GM12878 (cell line): ENCODE results near the gene WDR48. TPM values are rescaled to one million over a fixed set of nuclear protein-coding genes. Genes with fewer than 3 reads are reported as not detected.

ENCODE experiments used
- ATAC-seq: fragments of 200-7000 bp; cut with Tn5 transposase; 3 replicates; pipeline ENCODE4 v1.9.1; 2020; ENCODE audit warnings: mild to moderate bottlenecking, moderate library complexity
- BruUV-seq: library from RNA; stranded (reverse); fragments of 400-500 nt; replicated peaks from 2 replicates; lab custom pipeline; 2021; lab: Mats Ljungman, UMichigan
- CTCF ChIA-PET: fragments of 300-600 bp; sonication (Branson Sonifier 250); formaldehyde crosslinking; extraction: SDS; loops from one replicate; lab custom pipeline; 2021; ENCODE audit warnings: inconsistent platforms; lab: Yijun Ruan, JAX
- POLR2A ChIA-PET: fragments of 350-600 bp; formaldehyde crosslinking; extraction: SDS; loops from one replicate; lab custom pipeline; 2021; ENCODE audit warnings: inconsistent platforms; lab: Charles Lee
- RAD21 ChIA-PET: fragments of 300-600 bp; sonication (Branson Sonifier 250); formaldehyde crosslinking; loops from one replicate; lab custom pipeline; 2023; ENCODE audit warnings: antibody characterized with exemption; ENCODE audit not compliant: unreplicated experiment; lab: Charles Lee
- SMC1A ChIA-PET: fragments of 300-600 bp; sonication (Branson Sonifier 250); formaldehyde crosslinking; loops from one replicate; lab custom pipeline; 2023; ENCODE audit not compliant: unreplicated experiment, uncharacterized antibody; lab: Charles Lee
- DNase-seq: peaks from one replicate; pipeline ENCODE4 v3.0.0-alpha.2; 2011; ENCODE audit warnings: low read depth, low spot score
- FAIRE-seq: peaks from 3 replicates; lab custom pipeline; 2011; peaks lifted over from hg19 to GRCh38; lab: Jason Lieb, UNC
- H2AFZ ChIP-seq: 2 replicates; pipeline ENCODE4 v1.6.0; 2011; ENCODE audit warnings: low read depth, low read length, control low read depth; ENCODE audit not compliant: control insufficient read depth
- H3K27ac ChIP-seq: 2 replicates; pipeline ENCODE4 v1.5.1; 2011; ENCODE audit warnings: control low read depth; ENCODE audit not compliant: control insufficient read depth, insufficient read depth
- H3K27me3 ChIP-seq, 2 experiments: replicated peaks in 1 of 2; 2 replicates each; pipeline versions ENCODE4 v1.6.0 to v1.6.1; 2011; ENCODE audit warnings: low read length in 1 of 2; ENCODE audit not compliant: control insufficient read depth in 2 of 2, insufficient read depth in 2 of 2
- H3K36me3 ChIP-seq, 2 experiments: 2 replicates each; pipeline ENCODE4 v1.5.1; 2011; ENCODE audit warnings: low read length in 1 of 2; ENCODE audit not compliant: control insufficient read depth in 2 of 2, insufficient read depth in 2 of 2
- H3K4me1 ChIP-seq: 2 replicates; pipeline ENCODE4 v1.6.1; 2011; ENCODE audit warnings: mild to moderate bottlenecking, low read length, moderate library complexity, mixed read lengths; ENCODE audit not compliant: control insufficient read depth, insufficient read depth
- H3K4me2 ChIP-seq: 2 replicates; pipeline ENCODE4 v1.6.0; 2011; ENCODE audit warnings: control low read depth; ENCODE audit not compliant: control insufficient read depth, insufficient read depth
- H3K4me3 ChIP-seq: fragments of 200-600 bp; sonication (generic); 2 replicates; pipeline ENCODE4 v1.5.1; 2016
- H3K79me2 ChIP-seq: 2 replicates; pipeline ENCODE4 v1.6.0; 2011; ENCODE audit warnings: low read length; ENCODE audit not compliant: control insufficient read depth, insufficient read depth
- H3K9ac ChIP-seq: 2 replicates; pipeline ENCODE4 v1.8.0; 2011; ENCODE audit warnings: low read length, control low read depth, mixed read lengths; ENCODE audit not compliant: control insufficient read depth, insufficient read depth
- H3K9me3 ChIP-seq: replicated peaks from 3 replicates; pipeline ENCODE4 v1.5.1; 2011; ENCODE audit warnings: mild to moderate bottlenecking, low read length; ENCODE audit not compliant: control insufficient read depth, insufficient read depth
- H4K20me1 ChIP-seq: 2 replicates; pipeline ENCODE4 v1.6.0; 2011; ENCODE audit not compliant: control insufficient read depth, insufficient read depth
- BACH1 ChIP-seq: fragments of 450-650 bp; IDR thresholded peaks from 2 replicates; pipeline ENCODE4 v1.6.1; 2017; ENCODE audit warnings: mild to moderate bottlenecking, borderline replicate concordance
- BCL3 ChIP-seq: IDR thresholded peaks from 2 replicates; pipeline ENCODE4 v1.6.1; 2011; ENCODE audit warnings: borderline replicate concordance, low read depth, mild to moderate bottlenecking, moderate library complexity, low read length; ENCODE audit not compliant: insufficient read depth, poor library complexity, severe bottlenecking
- E4F1 ChIP-seq: fragments of 450-650 bp; IDR thresholded peaks from 2 replicates; pipeline ENCODE4 v1.6.1; 2018; ENCODE audit warnings: borderline replicate concordance, mild to moderate bottlenecking; ENCODE audit not compliant: partially characterized antibody
- ELK1 ChIP-seq: IDR thresholded peaks from 2 replicates; pipeline ENCODE4 v1.6.1; 2012; ENCODE audit warnings: low read depth, low read length, improper control_type of control experiment
- FOS ChIP-seq: IDR thresholded peaks from 3 replicates; pipeline ENCODE4 v1.6.1; 2011; ENCODE audit warnings: borderline replicate concordance; ENCODE audit not compliant: insufficient read length; ENCODE audit errors: extremely low read depth
- GATAD2B ChIP-seq: fragments of 450-650 bp; conservative IDR thresholded peaks from 2 replicates; pipeline ENCODE4 v1.6.1; 2017; ENCODE audit warnings: low read depth, mild to moderate bottlenecking, moderate library complexity
- JUNB ChIP-seq: IDR thresholded peaks from 2 replicates; pipeline ENCODE4 v1.6.1; 2016; ENCODE audit warnings: antibody characterized with exemption, mild to moderate bottlenecking
- KAT2A ChIP-seq: conservative IDR thresholded peaks from 2 replicates; pipeline ENCODE4 v1.6.1; 2011; ENCODE audit warnings: low read depth, low read length; ENCODE audit not compliant: control insufficient read depth
- STAT1 ChIP-seq: fragments of 450-650 bp; conservative IDR thresholded peaks from 2 replicates; pipeline ENCODE4 v1.6.1; 2014; ENCODE audit warnings: antibody characterized with exemption, mild to moderate bottlenecking
- TAF1 ChIP-seq: IDR thresholded peaks from 2 replicates; pipeline ENCODE4 v1.6.1; 2011; ENCODE audit warnings: mild to moderate bottlenecking, low read depth, low read length, borderline replicate concordance
- ZBTB11 ChIP-seq: fragments of 450-650 bp; formaldehyde crosslinking; IDR thresholded peaks from 2 replicates; pipeline ENCODE4 v1.5.0; 2022; ENCODE audit warnings: mild to moderate bottlenecking, missing genetic modification characterization
- WGBS: methylation state at CpG from one replicate; pipeline ENCODE4 v1.1.6; 2016; ENCODE audit warnings: low lambda C conversion rate; ENCODE audit not compliant: insufficient replicate concordance, insufficient coverage; ENCODE audit errors: missing lambda C conversion rate; 5-methylcytosine and 5-hydroxymethylcytosine counted together
- in situ Hi-C: fragments of 300-500 bp; cut with MboI; formaldehyde crosslinking; loops from 9 replicates; pipeline ENCODE4 v1.14.3; 2018; ENCODE audit warnings: mixed read lengths
- intact Hi-C: fragments of 100-400 bp; cut with micrococcal nuclease; formaldehyde crosslinking; loops from one replicate; pipeline ENCODE4 v1.14.2; 2022; ENCODE audit not compliant: unreplicated experiment
- polyA plus RNA-seq, 11 experiments: library from polyadenylated mRNA; depleted of rRNA in 4 of 11; unstranded in 6 of 11; stranded (reverse) in 5 of 11; fragments of >200 nt; fragmentation: Nextera tagmentation in 4 of 11; fragmentation: Illumina TruSeq in 1 of 11; extraction: Ambion mirVana in 4 of 11; extraction: Trizol in 1 of 11; gene quantifications; 1 replicate in 1 of 11; 2 replicates in 10 of 11; pipeline versions ENCODE4 v1.2.1 to v1.2.3, GENCODE V29; 2011 to 2016; ENCODE audit warnings: inconsistent platforms in 2 of 11, missing spikeins in 2 of 11, low read depth in 1 of 11
- total RNA-seq, 4 experiments: library from RNA; depleted of rRNA in 3 of 4; stranded (reverse); fragments of >200 nt in 3 of 4; fragmentation: Illumina TruSeq in 1 of 4; extraction: Trizol in 1 of 4; gene quantifications; 2 replicates each; pipeline versions ENCODE4 v1.2.1 to v1.2.3, GENCODE V29; 2013 to 2021

Gene WDR48
- total and polyA plus RNA-seq, 10 of the 15 experiments (the other 5 are each of a cell fraction or from before 2014, with no cell fraction given), result 16.8 to 43.8 (median 29.0) TPM

GRCh38 chr3:39114456-39114855, 62.6 kb downstream of the WDR48 start (continued):
- no peak for TF ChIP-seq BCL3
- TF ChIP-seq ELK1, result no peak
- TF ChIP-seq JUNB, result no peak
- TF ChIP-seq, all 136 proteins: peak for 0

GRCh38 chr3:39115870-39116269, 64.1 kb downstream of the WDR48 start:
- Histone ChIP-seq H3K9me3 (no peaks in the 10 kb centered on the region), H3K79me2 (no peaks in the 10 kb centered on the region), H4K20me1 (no peaks in the 10 kb centered on the region), H3K9ac (no peak overlapping the region), H3K27me3 (no peaks in the 10 kb centered on the region), H2AFZ (no peak overlapping the region), H3K4me1 (peaks cover 6% of the 10 kb centered on the region), H3K27ac (no peak overlapping the region), H3K36me3 (no peaks in the 10 kb centered on the region; a peak in 1 of 4 replicates), H3K4me2 (no peak overlapping the region), H3K4me3 (no peak overlapping the region)
- CTCF ChIA-PET, result interaction anchor here (1.0 to 1.4 kb wide), 3 partner anchors 11 to 172 kb away, joined by 3 to 6 read pairs (median 3); no protein-coding TSS in a partner anchor
- whole genome bisulfite sequencing, result 98% methylated on average over 3 of the region's 3 CpGs
- FAIRE-seq (no peak), ATAC-seq (no peak), DNase-seq (no peak)
- in situ Hi-C loops, result no loop called here
- intact Hi-C loops, result no loop called here
- RAD21 ChIA-PET, result no interaction called here
- SMC1A ChIA-PET, result interaction anchor here (0.8 to 1.2 kb wide), 4 partner anchors 9 to 172 kb away, joined by 3 to 7 read pairs (median 4); no protein-coding TSS in a partner anchor
- no TSS peak for BruUV-seq
- POLR2A ChIA-PET, result no interaction called here
- TF ChIP-seq GATAD2B (no peak), KAT2A (no peak), BACH1 (no peak), STAT1 (no peak), FOS (no peak), ZBTB11 (CRISPR knock-in tag) (no peak), TAF1 (no peak), E4F1 (no peak)
